Parathyroid adenoma (tissue), 2 donors: ENCODE results near the gene INF2.

Source experiments
- H2AFZ ChIP-seq: fragments of 300-600 bp; sonication (generic); one replicate; pipeline ENCODE4 v1.7.0; 2017; ENCODE audit warnings: antibody characterized with exemption, mild to moderate bottlenecking
- H3K27ac ChIP-seq: fragments of 300-600 bp; sonication (generic); one replicate; pipeline ENCODE4 v1.7.0; 2017
- H3K27me3 ChIP-seq: fragments of 300-600 bp; sonication (generic); one replicate; pipeline ENCODE4 v1.7.0; 2017; ENCODE audit warnings: low read length; ENCODE audit not compliant: control insufficient read depth, insufficient read depth
- H3K36me3 ChIP-seq: fragments of 300-600 bp; sonication (generic); one replicate; pipeline ENCODE4 v1.7.0; 2017; ENCODE audit warnings: low read length; ENCODE audit not compliant: control insufficient read depth, insufficient read depth
- H3K4me1 ChIP-seq: fragments of 300-600 bp; sonication (generic); one replicate; pipeline ENCODE4 v1.7.0; 2017; ENCODE audit warnings: control low read depth
- H3K4me2 ChIP-seq: fragments of 300-600 bp; sonication (generic); one replicate; pipeline ENCODE4 v1.7.0; 2017; ENCODE audit warnings: low read length
- H3K4me3 ChIP-seq: fragments of 300-600 bp; sonication (generic); one replicate; pipeline ENCODE4 v1.7.0; 2017; ENCODE audit warnings: low read depth, low read length
- H3K79me2 ChIP-seq: fragments of 300-600 bp; sonication (generic); one replicate; pipeline ENCODE4 v1.7.0; 2017; ENCODE audit warnings: control low read depth
- H3K9ac ChIP-seq: fragments of 300-600 bp; sonication (generic); one replicate; pipeline ENCODE4 v1.7.0; 2017; ENCODE audit warnings: mild to moderate bottlenecking
- H3K9me3 ChIP-seq: fragments of 300-600 bp; sonication (generic); one replicate; pipeline ENCODE4 v1.7.0; 2017; ENCODE audit warnings: low read length; ENCODE audit not compliant: control insufficient read depth
- CTCF ChIP-seq: fragments of 300-600 bp; sonication (generic); IDR thresholded peaks from one replicate; pipeline ENCODE4 v1.7.0; 2017; ENCODE audit warnings: antibody characterized with exemption, mild to moderate bottlenecking
- donor health status: primary hyperparathyroidism.

The INF2 gene

DNA sequence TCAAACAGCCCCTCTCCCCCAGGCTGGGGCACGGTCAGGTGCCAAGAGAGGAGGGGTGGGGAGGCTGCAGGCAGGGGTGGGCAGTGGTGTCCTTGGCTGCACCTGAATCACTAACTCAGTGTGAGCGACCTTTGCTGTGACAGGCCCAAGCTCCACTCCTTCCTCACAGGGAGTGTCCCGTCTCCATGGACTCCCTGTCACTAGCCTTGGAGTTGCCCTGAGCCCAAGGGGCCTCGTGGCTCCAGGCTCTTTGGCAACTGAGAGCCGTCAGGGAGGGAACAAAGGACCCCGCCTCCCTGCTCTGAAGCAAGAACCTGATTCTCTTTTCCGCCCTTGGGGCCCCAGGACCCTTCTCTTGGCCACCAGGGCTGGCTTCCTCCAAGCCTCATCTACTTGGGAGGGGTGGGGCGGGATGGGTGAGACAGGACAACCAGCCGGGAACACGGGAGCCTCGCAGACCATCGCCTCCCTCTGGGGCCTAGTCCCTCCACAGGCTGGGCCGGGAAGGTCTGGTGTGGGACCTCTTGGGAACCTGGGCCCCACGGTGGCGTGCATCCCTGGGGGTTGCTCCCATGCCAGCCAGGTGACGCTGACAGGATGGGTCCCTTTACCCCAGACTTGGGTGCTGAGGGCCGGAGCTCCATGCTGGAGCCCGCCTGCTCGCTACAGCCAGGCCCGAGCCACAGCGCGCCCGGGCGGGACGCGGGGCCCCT lies 33.7 kb downstream of the INF2 start:
- H3K4me1 ChIP-seq: peaks cover 5% of the 10 kb centered on the region
- H3K79me2 ChIP-seq: no peaks in the 10 kb centered on the region
- H3K27me3 ChIP-seq: no peaks in the 10 kb centered on the region
- no peak overlapping the region for H3K9ac ChIP-seq
- no peak overlapping the region for H3K27ac ChIP-seq
- no peaks in the 10 kb centered on the region for H3K9me3 ChIP-seq
- H2AFZ ChIP-seq: peak overlapping the region; percentile 91
- H3K4me2 ChIP-seq: peak overlapping the region; percentile 89
- H3K36me3 ChIP-seq: no peaks in the 10 kb centered on the region
- peak overlapping the region; percentile 70 for H3K4me3 ChIP-seq
- no peak for TF ChIP-seq CTCF

DNA sequence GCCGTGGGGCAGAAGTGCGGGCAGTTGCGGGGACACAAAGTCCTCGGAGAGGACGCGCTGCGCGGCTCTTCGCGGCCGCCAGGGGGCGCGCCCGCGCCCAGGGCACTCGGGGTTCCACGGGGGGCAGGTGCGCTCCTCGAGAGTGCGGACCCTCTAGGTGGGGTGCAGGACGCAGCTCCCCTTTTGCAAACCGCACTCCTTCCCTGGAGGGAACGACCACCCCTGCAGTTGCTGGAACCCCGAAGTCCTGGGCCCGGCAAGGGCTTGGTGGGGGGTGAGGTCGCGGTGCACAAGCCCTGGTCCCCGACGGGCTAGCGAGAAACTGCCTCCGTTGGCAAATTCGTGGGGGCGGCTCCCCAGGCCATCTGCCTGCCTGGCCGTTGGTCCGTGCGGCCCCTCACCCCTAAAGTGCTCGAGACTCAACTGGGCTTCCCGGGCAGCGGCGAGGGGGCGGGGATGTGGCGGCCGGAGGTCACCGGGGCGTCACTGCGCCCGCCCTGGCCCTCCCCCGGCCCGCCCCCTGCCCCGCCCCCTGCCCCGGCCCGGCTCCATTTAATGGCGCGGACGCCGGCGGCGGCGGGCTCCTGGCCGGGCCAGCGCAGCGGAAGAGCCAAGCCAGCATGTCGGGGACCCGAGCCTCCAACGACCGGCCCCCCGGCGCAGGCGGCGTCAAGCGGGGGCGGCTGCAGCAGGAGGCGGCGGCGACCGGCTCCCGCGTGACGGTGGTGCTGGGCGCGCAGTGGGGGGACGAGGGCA lies 34.4 kb downstream of the INF2 start, which contains the start of gene ADSS1:
Gene ADSS1, plus strand, starts transcription at position 579 of the 756 bp plus-strand sequence. Its CDS starts 42 bp downstream, at position 621.
- TF ChIP-seq CTCF: peak; percentile 93
- Histone ChIP-seq H3K79me2 (no peaks in the 10 kb centered on the region), H3K4me1 (peaks cover 5% of the 10 kb centered on the region), H2AFZ (peak within 1 kb of the TSS; percentile 91), H3K9ac (no peak within 1 kb of the TSS), H3K9me3 (no peaks in the 10 kb centered on the region), H3K36me3 (no peaks in the 10 kb centered on the region), H3K27ac (peak within 1 kb of the TSS; percentile 30), H3K4me2 (peak within 1 kb of the TSS; percentile 89), H3K27me3 (no peaks in the 10 kb centered on the region), H3K4me3 (peak within 1 kb of the TSS; percentile 70)

GRCh38 chr14:104724407-104724980 lies 35.1 kb downstream of the INF2 start:
- H3K79me2 ChIP-seq: no peaks in the 10 kb centered on the region
- peak overlapping the region; percentile 91 for H2AFZ ChIP-seq
- peak overlapping the region; percentile 70 for H3K4me3 ChIP-seq
- H3K9ac ChIP-seq: no peak overlapping the region
- no peak for TF ChIP-seq CTCF
- no peaks in the 10 kb centered on the region for H3K27me3 ChIP-seq
- no peaks in the 10 kb centered on the region for H3K36me3 ChIP-seq
- no peaks in the 10 kb centered on the region for H3K9me3 ChIP-seq
- peak overlapping the region; percentile 89 for H3K4me2 ChIP-seq
- peaks cover 5% of the 10 kb centered on the region for H3K4me1 ChIP-seq
- peak overlapping the region; percentile 30 for H3K27ac ChIP-seq

DNA sequence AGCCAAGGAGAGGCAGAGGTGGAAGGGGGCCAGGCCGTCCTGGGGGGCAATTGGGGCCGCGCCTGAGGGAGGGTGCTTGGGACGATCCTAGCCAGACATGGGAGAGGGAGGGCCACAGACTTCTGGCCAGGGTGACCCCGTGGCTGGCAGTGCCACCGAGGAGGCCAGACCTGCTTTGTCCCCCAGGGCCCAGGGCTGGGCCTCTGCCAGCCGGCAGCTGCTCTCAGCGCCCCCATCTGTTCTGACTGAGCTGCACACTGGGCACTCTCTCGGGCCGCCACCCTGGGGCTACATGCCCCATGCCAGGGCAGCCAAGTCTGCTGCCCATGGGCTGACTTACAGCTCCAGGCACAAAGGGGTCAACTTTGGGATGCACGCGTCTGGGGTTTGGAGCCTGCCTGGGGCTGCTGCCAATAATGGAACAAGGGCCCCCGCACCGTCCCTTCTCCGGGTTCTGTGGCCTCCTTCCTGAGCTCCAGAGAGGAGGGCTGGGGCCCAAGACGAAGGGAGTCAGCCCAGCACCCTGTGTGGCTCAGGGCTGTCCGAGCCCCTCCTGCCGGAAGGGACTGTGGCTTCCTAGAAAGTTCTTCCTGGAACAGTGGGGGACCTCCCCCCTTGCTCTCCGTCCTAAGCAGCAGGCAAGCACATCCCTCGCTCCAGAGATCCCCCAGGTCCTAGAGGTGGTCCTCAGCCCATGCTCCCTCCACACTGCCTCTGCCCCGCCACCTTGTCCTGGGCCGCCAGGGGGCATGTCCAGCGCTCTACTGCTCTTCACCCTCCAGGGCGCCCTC lies 35.8 kb downstream of the INF2 start:
- H2AFZ ChIP-seq: peak overlapping the region; percentile 91
- H3K9me3 ChIP-seq: no peaks in the 10 kb centered on the region
- peak overlapping the region; percentile 89 for H3K4me2 ChIP-seq
- H3K27me3 ChIP-seq: no peaks in the 10 kb centered on the region
- H3K79me2 ChIP-seq: no peaks in the 10 kb centered on the region
- H3K36me3 ChIP-seq: no peaks in the 10 kb centered on the region
- H3K9ac ChIP-seq: no peak overlapping the region
- H3K27ac ChIP-seq: peak overlapping the region; percentile 30
- H3K4me1 ChIP-seq: peaks cover 5% of the 10 kb centered on the region
- peak; percentile 13 for TF ChIP-seq CTCF
- H3K4me3 ChIP-seq: no peak overlapping the region
